Sigmoid colon (tissue), 4 donors: ENCODE results near the gene ELFN1.

Experiments
- POLR2A ChIP-seq, 2 donors: fragments of 450-650 bp; IDR thresholded peaks; one replicate each; pipeline ENCODE4 v1.6.1; 2016; ENCODE audit warnings: antibody characterized with exemption in 2 of 2, mild to moderate bottlenecking in 2 of 2, moderate library complexity in 2 of 2
- POLR2AphosphoS5 ChIP-seq, 4 donors: sonication (generic); formaldehyde crosslinking; IDR thresholded peaks; one replicate each; pipeline ENCODE4 v1.6.1; 2017; ENCODE audit warnings: antibody characterized with exemption in 4 of 4

GRCh38 chr7:1663857-1664651, 6.0 kb upstream of the ELFN1 start:
- TF ChIP-seq POLR2AphosphoS5 (IDR thresholded peaks at IDR 0.05) (no peak), POLR2A (IDR thresholded peaks at IDR 0.05) (no peak)
